ENCODE data around the gene SIVA1.

SIVA1 gene

DNA sequence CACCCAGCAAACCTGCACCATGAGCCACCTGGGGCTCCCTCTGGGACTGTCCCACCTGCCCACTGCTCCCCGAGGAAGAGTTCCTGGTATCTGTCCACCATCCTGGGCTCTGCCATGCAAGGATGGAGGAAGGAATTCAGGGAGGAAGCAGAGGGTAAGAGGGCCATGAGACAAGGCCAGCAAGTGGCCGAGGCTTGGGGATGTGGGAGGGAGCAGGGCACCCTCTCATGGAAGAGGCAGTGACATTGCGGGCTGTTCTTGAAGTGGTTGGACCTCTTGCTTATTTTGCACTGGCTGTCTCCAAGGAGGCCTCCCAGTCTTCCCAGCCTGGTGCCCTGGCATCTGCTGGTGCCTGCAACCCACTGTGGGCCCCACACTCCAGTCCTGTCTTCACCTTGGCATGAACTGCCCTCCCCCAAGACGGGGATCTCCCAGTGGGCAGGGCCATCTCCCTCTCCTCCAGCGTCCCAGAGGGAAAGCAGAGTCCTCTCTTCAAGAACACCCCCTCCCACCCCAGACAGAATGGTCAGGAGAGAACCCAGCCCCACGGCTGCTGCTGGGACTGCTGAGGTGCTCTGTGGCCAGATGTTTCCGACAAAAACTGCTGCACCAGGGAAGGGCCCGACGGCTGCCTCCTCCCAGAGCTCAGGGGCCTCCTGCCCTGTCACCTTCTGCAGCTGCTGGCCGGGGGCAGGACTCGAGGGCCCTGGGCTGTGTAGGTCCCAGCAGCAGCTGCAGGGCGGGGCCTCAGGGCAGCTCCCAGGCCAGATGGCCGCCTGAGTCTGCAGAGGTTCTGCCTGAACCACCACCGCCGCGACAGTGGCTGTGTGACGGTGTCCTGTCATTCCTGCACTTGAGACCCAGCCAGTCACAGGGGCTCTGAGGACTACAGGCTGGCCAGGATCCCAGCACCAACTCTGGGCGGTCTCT, 44.4 kb downstream of the SIVA1 start:
- no peak for DNase-seq (ENCODE audit: low read depth in 2 of 2)

DNA sequence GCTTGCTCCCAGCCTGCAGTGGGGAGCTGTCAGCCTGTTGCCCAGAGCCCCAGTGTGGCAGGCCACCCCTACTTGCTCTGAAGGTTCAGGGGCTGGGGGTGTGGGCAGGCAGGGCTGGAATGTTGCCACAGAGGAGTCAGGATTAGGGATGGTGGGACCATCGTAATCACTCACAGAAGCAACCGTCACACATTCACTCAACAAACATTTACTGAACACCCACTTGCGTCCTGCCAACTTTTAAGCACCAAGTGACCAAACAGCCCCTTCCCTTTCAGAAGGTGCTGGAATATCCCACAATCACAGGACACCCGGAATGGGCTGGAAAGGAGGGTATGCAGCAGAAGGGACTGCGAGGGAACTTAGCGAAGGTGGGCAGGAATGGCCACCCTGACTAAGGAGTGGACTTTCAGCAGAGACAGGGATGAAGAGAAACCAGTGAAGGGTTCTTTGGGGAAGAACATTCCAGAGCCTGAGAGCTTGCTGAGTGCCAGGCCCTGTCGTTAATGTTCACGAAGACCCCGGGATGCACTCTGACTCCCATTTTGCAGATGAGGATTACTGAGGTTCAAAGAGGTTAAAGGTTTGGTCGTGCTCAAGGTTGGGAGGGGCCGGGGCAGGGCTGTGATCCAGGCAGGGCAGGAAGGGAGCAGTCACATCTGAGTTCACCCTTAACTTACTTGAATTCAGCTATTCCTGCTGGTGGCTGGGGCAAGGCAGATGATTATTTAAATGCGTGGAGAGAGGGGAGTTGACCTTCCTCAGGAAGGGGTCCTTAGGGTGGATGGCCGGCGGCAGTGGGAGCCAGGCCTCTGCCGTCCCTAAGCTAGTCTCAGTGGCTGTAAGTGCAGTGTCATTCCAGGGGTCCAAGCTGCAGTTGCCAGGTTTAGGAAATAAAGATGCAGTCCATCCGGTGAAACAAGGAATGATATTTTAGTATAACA, 45.6 kb downstream of the SIVA1 start:
- no peak for DNase-seq (ENCODE audit: low read depth in 2 of 2)

DNA sequence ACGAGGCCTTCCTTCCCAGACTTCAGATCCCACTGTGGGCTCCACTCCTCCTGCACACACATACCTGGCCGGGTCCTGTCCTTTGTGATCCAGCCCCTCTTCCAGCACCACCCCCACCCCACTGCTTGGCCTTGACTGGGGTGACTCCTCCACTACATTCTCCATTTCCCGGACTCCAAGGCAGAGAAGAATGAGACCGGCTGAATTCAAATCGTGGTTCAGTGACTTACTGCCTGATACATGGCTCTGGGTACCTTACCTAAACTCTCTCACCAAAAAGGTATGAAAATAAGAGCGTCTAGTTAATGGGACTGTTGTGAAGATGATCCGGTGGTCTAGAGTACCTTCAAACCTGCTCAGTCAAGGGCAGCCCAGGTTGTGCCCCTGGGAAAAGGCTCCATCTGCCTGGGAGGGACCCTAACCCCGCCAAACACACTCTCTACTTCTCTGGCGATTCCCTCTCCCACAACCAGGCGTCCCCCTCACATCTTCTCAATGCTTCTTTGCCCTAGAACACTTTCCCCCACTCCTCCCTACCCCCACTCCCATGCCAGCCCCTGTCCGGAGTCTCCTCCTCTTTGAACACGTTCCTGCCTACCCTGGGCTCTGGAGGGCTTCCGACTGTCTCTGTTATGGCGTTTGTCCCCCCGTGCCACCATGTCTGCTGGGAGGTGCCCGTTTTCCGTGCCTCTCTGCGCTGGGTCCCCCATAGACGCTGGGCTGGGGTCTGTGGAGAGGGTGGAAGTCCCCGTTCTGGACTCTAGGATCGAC, 46.5 kb downstream of the SIVA1 start:
- DNase-seq (ENCODE audit: low read depth in 2 of 2), result no peak

DNA sequence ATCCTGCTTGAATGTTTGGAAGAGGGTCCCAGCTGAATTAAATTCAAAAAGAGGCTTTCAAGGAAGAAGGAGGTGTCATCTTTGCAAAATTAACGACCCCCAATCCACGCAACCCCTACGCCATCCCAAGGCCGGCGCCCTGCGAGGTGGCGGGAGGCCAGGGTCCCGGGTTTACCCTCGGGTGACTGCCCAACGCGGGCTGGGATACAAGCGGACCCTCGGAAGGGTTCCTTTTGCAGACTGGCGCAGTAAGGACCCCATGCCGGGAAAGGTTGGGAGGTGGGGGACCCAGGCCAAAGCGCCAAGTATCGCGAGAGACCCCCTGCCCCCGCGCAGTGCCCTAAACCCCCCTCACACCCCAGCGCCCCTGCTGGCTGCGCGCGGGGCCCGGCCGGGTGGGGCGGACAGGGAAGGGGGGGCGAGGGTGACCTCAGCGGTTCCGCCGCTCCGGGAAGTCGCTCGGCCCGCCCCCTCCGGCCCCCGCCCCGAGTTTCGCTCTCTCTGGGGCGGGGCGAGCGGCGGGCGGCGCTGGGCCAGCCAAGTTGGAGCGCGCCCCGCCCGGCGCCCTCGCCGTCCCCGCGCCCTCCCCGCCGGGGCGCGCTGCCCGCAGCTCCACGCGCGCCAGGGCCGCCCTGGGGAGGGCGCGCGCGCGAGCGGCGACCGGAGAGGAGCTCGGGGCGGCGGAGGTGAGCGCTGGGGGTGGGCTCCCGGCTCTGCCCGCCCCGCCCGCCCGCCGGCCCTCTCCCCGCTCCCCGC, 47.2 kb downstream of the SIVA1 start:
- DNase-seq (ENCODE audit: low read depth in 2 of 2), result peak; percentile 68 to 69

DNA sequence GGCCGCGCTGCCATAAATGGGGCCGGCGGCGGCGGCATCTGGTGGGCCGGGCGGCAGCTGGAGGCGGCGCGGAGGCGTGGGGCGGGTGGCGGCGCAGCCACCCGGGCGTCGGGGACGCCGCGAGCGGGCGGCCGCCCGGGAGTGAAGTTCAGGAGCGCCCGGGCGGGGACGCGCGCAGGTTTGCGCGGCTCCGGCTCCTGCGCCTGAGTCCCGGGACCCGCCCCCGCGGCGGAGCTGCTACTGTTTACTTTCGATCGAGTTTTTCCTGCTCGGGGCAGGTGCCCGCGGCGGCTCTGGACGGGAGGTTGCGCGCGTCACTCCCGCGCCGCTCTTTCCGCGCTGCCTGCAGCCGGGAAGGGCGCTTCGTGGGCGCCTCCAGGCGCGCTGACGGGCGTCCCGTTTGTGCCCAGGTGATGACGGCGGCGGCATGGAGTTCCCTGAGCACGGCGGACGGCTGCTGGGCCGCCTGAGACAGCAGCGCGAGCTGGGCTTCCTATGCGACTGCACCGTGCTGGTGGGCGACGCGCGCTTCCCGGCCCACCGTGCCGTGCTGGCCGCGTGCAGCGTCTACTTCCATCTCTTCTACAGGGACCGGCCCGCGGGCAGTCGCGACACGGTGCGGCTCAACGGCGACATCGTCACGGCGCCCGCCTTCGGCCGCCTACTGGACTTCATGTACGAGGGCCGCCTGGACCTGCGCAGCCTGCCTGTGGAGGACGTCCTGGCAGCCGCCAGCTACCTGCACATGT, 48.0 kb downstream of the SIVA1 start, which contains the start of gene ZBTB42:
ZBTB42 (plus strand) TSS at position 331 of the 749 bp plus-strand sequence; CDS start at position 428, 97 bp downstream.
- peak in 1 of 2 donors; percentile 36 for DNase-seq (ENCODE audit: low read depth in 2 of 2)

DNA sequence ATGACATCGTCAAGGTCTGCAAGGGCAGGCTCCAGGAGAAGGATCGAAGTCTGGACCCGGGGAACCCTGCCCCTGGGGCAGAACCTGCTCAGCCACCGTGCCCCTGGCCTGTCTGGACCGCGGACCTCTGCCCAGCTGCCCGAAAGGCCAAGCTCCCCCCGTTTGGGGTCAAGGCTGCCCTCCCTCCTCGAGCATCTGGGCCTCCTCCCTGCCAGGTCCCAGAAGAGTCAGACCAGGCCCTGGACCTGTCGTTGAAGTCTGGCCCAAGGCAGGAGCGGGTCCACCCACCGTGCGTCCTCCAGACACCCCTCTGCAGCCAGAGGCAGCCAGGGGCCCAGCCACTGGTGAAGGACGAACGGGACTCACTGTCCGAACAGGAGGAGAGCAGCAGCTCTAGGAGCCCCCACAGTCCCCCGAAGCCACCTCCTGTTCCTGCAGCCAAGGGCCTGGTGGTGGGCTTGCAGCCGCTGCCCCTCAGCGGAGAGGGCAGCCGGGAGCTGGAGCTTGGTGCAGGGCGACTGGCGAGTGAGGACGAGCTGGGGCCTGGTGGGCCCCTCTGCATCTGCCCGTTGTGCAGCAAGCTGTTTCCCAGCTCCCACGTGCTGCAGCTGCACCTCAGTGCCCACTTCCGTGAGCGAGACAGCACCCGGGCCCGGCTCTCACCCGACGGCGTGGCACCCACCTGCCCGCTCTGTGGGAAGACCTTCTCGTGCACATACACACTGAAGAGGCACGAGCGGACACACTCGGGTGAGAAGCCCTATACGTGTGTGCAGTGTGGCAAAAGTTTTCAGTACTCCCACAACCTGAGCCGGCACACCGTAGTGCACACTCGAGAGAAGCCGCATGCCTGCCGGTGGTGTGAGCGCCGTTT, 48.8 kb downstream of the SIVA1 start:
- no peak for DNase-seq (ENCODE audit: low read depth in 2 of 2)

DNA sequence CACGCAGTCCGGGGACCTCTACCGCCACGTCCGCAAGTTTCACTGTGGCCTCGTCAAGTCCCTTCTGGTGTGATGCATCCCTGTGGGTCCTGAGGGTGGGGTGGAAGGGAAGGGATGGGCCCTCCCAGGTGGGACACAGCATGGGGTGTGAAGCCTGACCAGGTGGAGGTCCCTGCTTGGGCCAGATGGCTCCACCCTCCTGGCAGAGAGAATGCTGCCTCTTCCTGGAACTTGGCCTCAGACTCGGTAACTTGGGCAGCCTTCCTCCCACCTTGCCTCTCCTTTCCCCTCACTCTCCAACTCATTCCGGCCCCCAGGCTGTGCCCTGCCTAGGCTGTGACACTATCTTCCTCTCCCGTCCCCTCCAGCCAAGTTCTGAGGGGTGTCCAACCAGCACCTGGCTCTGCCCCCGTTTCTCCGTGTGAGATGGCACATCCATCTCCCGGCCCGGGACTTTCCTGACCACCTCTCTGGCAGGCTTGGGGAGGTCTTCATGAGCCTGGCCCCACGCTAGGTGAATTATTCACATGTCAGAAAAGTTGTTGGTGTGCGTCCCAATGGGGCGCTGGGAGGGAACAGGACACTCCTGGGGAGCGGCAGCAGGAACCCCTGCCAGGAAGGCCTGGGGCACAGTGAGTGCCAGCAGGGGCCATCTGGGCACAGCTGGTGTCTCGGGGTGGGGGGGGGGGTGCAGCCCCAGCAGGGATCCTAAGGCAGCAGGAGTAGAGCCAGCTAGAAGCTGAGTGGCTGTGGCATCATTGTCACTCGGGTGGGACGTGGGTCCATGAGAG, 49.6 kb downstream of the SIVA1 start:
- no peak for DNase-seq (ENCODE audit: low read depth in 2 of 2)

DNA sequence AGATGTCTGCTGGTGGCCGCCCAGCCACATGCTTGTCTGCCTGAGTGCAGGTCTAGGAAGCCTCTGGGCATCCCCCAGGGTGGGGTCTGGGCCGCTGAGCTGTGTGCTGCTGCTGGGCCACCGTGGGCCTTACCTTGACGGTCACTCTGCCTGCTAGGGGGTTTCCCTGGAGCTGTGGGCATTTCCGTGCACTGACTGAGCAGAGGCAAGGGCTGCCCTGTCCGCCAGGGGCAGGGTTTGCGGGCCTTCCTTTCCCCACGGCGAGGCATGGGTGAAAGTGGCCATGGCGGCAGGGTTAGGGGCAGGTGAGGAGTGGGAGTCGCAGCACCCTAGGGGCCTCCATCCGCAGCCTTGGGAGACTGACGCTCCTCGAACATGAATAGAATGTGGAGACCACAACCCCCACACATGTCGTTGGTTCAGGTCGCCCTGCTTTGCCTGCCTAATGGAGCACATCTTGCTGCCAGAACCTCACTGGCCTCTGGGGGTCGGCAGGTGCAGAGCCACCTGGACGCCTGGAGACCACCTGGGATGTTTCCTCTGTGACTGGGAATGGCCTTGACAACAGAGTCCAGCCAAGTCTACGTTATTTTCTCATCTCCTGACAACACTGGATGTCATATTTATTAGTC, 50.4 kb downstream of the SIVA1 start:
- no peak for DNase-seq (ENCODE audit: low read depth in 2 of 2)

DNA sequence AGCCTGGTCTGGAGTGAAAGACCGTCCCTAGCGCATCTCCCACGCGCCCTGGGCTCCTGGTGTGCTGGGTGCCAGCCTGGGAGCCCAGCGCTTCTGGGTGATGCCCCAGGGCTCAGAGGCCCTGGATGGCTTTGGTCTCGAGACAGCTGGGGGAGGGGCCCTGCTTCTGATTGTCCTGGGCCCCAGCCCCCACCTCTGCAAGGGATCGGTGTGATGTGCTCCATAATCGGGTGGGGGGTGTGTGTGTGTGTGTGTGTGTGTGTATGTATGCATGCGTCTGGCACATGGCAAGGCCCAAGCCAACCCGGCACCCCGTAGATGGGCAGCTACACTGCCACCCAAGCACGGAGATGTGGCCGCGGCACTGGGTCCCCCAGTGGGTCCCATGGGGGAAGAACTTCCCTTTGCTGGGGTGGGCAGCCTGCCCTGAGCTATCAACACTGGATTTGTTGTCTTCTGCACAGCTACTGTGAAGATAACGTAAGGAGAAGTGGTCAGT, 51.0 kb downstream of the SIVA1 start:
- DNase-seq (ENCODE audit: low read depth in 2 of 2), result no peak

DNA sequence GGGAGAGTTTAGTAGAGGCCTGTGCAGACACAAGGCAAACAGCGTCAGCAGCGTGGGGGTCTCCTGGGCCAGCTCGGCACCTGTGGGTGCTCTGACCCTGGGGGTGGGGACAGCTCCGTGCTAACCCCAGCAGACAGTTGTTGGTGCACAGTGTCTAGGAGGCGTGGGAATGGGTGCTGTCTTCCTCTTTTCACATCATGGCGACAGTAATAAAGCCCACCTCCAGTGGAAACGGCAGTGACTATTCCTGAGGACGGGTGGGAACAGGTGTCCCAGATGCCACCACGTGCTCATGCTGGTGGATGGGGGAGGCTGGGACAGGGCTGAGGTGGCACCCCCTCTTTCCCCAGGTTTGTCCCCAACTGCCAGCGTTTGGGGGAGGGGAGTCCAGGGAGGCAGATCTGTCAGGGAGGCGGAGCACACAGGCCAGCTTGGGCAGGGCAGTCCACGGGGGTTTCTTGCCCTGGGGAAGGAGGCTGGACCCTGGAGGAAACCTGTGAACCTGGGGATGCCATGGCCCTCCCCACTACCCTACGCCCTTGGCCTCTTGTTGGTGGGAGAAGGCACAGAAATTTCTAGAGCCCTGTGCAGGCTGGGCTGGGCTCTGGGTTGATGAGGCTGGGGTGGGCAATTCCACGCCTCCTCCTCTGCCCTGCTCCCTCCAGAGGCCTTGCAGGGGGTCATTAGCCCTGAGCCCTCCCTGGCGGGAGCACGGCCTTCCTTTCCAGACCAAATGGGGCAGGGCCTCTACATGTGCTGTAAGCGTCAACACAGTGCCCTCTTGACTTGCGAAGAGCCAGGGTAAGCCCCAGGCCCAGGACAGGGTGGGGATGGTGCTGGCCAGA, 51.8 kb downstream of the SIVA1 start:
- no peak for DNase-seq (ENCODE audit: low read depth in 2 of 2)

DNA sequence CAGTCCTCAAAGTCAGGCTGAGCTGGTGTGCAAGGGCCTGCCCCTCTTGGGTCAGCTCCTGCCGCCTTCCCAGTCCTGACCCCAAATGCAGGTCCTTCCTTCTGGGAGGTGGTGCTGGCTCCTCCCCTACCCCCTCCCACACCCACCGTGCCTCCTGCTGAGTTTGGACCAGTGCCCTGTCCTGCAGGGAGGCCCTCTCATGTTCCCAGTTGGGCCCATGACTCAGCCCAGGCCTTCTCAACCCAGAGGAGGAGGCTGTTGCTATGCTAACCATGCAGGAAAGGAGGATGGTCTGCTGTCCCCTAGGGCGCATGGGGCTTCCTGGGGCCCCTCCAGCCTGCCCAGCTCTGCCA, 52.4 kb downstream of the SIVA1 start:
- DNase-seq (ENCODE audit: low read depth in 2 of 2), result no peak

DNA sequence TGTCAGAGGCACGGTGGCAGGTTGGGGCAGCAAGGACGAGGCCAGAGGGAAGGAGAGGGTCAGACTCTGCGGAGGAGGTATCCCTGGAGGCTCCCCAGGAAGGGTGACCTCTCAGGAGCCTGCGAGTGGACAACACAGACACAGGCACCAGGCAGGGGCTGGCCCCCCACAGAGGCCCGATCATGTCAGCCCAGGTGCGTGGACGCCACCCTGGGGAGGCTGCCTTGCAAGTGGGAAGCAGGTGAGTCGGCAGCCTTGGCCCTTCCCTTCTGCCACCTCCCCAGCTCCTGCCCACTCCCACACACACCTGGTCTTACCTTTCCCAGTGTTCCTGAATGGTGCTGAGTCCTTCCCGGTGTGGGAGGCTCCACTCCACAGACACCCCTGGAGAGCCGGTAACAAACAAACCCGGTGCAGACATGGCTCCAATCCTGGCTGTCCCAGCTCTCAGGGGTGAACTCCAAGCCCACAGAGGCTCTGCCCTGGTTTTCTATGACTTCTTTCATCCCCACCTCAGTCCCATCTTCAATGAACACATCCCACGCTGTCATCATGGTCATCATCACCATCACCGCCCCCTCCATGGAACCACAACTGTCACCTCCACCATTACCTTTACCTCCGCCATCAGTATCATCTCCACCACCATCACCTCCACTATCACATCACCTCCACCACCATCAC, 53.1 kb downstream of the SIVA1 start:
- DNase-seq (ENCODE audit: low read depth in 2 of 2), result no peak

DNA sequence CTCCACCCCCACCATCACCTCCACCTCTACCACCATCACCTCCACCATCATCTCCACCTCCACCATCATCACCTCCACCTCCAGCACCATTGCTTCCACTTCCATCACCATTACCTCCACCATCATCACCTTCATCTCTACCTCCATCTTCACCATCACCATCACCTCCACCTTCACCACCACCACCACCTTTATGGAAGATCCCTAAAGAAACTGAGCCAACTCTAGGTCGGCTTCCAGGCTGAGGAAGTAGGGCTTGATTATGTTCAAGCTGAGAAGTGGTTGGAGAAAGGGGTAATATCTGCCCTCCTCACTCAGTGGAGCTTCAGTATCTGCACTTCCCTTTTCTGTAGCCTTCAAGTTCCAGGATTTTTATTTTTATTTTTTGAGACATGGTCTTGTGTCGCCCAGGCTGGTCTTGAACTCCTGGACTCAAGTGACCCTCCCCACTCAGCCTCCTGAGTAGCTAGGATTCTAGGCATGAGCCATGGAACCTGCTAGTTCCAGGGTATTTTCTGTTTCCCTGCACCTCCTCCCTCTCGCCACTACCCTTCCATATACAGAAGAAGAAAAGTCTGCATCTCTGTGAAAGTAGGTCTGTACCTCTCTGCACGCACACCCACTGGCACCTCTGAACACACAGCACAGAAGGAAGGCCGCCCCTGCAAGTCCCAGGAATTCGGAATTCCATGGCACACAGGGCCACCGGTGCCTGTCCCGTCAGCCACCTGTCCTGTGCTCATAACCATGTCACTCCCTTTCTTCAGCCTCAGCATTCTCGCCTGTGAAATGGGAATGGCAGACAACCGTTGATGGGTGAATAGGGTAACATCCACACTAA, 53.9 kb downstream of the SIVA1 start:
- DNase-seq (ENCODE audit: low read depth in 2 of 2), result no peak

DNA sequence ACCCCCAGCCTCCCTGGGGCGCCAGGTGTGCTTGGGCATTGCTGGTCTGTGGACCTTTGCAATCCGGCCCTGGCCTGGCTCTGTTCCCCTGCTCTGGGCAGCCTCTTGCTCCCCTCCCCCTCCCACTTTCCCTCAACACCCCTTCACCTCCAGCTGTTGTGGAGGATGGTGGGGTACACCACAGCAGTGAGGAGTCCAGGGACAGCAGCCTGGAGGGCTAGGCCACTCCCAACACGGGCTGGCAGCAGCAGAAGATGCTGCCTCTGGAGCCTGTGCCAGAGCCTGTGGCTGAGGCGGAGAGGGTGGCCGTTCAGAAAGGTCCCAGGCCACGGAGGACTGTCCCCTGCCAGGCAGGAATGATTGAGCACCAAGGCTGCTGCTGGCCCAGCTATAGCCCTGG, 55.5 kb downstream of the SIVA1 start:
- DNase-seq (ENCODE audit: low read depth in 2 of 2), result no peak
